Measurements from ENCODE around the gene WIZ.

- no peak for TF ChIP-seq POLR2AphosphoS5 (IDR thresholded peaks at IDR 0.05)
- TF ChIP-seq CTCF (IDR thresholded peaks at IDR 0.05) = no peak
Measured at GRCh38 chr19:15456441-15456840, 6.7 kb upstream of the WIZ start.
